ENCODE measurements around the gene ILF3. TPM values are rescaled to one million over a fixed set of nuclear protein-coding genes. Genes with fewer than 3 reads are reported as not detected.

Gene ILF3
- total RNA-seq, 3 donors from 2014 or later: 80.2 to 166 (median 115) TPM

GRCh38 chr19:10736916-10737551 is 82.9 kb downstream of the ILF3 start:
- Histone ChIP-seq H3K27me3 (no peaks in the 10 kb centered on the region), H3K36me3 (no peaks in the 10 kb centered on the region), H3K27ac (no peak overlapping the region), H3K4me1 (no peaks in the 10 kb centered on the region), H3K4me3 (no peak overlapping the region), H3K9me3 (no peaks in the 10 kb centered on the region)
- TF ChIP-seq POLR2A (IDR thresholded peaks at IDR 0.05) (no peak), POLR2AphosphoS5 (IDR thresholded peaks at IDR 0.05) (no peak), CTCF (IDR thresholded peaks at IDR 0.05) (no peak)
- no peak for DNase-seq (ENCODE audit: low spot score in 2 of 2)
- intact Hi-C loops (cut with DNase I; ENCODE audit: low total_unique reads): no loop called here

- Histone ChIP-seq H3K4me3 (no peak overlapping the region), H3K36me3 (no peaks in the 10 kb centered on the region), H3K27ac (no peak overlapping the region), H3K4me1 (no peaks in the 10 kb centered on the region), H3K27me3 (no peaks in the 10 kb centered on the region), H3K9me3 (no peaks in the 10 kb centered on the region)
- TF ChIP-seq CTCF (IDR thresholded peaks at IDR 0.05): no peak
- no peak for TF ChIP-seq POLR2AphosphoS5 (IDR thresholded peaks at IDR 0.05)
- no peak for TF ChIP-seq POLR2A (IDR thresholded peaks at IDR 0.05)
- DNase-seq (ENCODE audit: low spot score in 2 of 2): no peak
- intact Hi-C loops (cut with DNase I; ENCODE audit: low total_unique reads): no loop called here
Observed at GRCh38 chr19:10737722-10738121, 83.6 kb downstream of the ILF3 start.

- TF ChIP-seq POLR2A (IDR thresholded peaks at IDR 0.05) (no peak), POLR2AphosphoS5 (IDR thresholded peaks at IDR 0.05) (no peak), CTCF (IDR thresholded peaks at IDR 0.05) (no peak)
- intact Hi-C loops (cut with DNase I; ENCODE audit: low total_unique reads): no loop called here
- Histone ChIP-seq H3K27me3 (no peaks in the 10 kb centered on the region), H3K27ac (no peak overlapping the region), H3K4me3 (no peak overlapping the region), H3K36me3 (no peaks in the 10 kb centered on the region), H3K9me3 (no peaks in the 10 kb centered on the region), H3K4me1 (peaks cover 0 to 6% of the 10 kb centered on the region in 2 donors)
- DNase-seq (ENCODE audit: low spot score in 2 of 2): no peak
Observed at GRCh38 chr19:10740798-10741197, 86.7 kb downstream of the ILF3 start.

Other genes with a start within 250 kb of the ILF3 start
- gene PDE4A, start 233.8 kb upstream of the ILF3 start, total RNA-seq: 10 to 100 TPM in 2 of 3 donors, 1 to 10 TPM in 1; 5.6 to 20.3 (median 12.1) TPM
- gene KEAP1, start 151.0 kb upstream of the ILF3 start, total RNA-seq: 10 to 100 TPM; 52.8 to 53.6 (median 53.6) TPM
- 1 to 10 TPM in 1 of 3 donors, under 1 TPM in 2; 0.16 to 1.2 (median 0.66) TPM for gene S1PR5, start 136.9 kb upstream of the ILF3 start, total RNA-seq
- gene ATG4D, start 110.4 kb upstream of the ILF3 start, total RNA-seq: 10 to 100 TPM; 13.1 to 18.0 (median 16.1) TPM
- 10 to 100 TPM; 16.4 to 23.6 (median 17.6) TPM for gene KRI1, start 88.3 kb upstream of the ILF3 start, total RNA-seq
- 1 to 10 TPM; 5.3 to 9.4 (median 8.8) TPM for gene CDKN2D, start 85.4 kb upstream of the ILF3 start, total RNA-seq
- gene AP1M2, start 67.0 kb upstream of the ILF3 start, total RNA-seq: 10 to 100 TPM in 2 of 3 donors, not detected in 1; 34.1 to 49.9 TPM
- 10 to 100 TPM; 63.0 to 92.5 (median 67.5) TPM for gene SLC44A2, start 28.8 kb upstream of the ILF3 start, total RNA-seq
- gene QTRT1, start 47.1 kb downstream of the ILF3 start, total RNA-seq: 10 to 100 TPM; 29.0 to 47.5 (median 31.2) TPM
- gene DNM2, start 63.7 kb downstream of the ILF3 start, total RNA-seq: 10 to 100 TPM; 83.1 to 98.6 (median 84.5) TPM
- gene TMED1, start 181.9 kb downstream of the ILF3 start, total RNA-seq: 10 to 100 TPM; 27.2 to 51.2 (median 42.4) TPM
- gene C19orf38, start 194.1 kb downstream of the ILF3 start, total RNA-seq: 1 to 10 TPM; 1.3 to 2.7 (median 2.0) TPM
- gene CARM1, start 217.2 kb downstream of the ILF3 start, total RNA-seq: 10 to 100 TPM; 11.6 to 17.3 (median 17.0) TPM